HL-60 (cell line): Measurements from ENCODE around the gene MORN4.

Source experiments
- GABPA ChIP-seq: IDR thresholded peaks from 2 replicates; pipeline ENCODE4 v1.6.1; 2012; ENCODE audit warnings: low read depth
- POLR2AphosphoS5 ChIP-seq: IDR thresholded peaks from 2 replicates; pipeline ENCODE4 v1.6.1; 2012; ENCODE audit warnings: low read depth
- TF ChIP-seq, protein P1 (sequence below): IDR thresholded peaks from one replicate; pipeline ENCODE4 v1.5.1; 2011; ENCODE audit warnings: low read length, control low read depth, inconsistent platforms; ENCODE audit not compliant: insufficient read depth
- TF ChIP-seq, protein P2 (sequence below): IDR thresholded peaks from 2 replicates; pipeline ENCODE4 v1.6.1; 2012; ENCODE audit warnings: low read depth; ENCODE audit not compliant: insufficient replicate concordance

DNA sequence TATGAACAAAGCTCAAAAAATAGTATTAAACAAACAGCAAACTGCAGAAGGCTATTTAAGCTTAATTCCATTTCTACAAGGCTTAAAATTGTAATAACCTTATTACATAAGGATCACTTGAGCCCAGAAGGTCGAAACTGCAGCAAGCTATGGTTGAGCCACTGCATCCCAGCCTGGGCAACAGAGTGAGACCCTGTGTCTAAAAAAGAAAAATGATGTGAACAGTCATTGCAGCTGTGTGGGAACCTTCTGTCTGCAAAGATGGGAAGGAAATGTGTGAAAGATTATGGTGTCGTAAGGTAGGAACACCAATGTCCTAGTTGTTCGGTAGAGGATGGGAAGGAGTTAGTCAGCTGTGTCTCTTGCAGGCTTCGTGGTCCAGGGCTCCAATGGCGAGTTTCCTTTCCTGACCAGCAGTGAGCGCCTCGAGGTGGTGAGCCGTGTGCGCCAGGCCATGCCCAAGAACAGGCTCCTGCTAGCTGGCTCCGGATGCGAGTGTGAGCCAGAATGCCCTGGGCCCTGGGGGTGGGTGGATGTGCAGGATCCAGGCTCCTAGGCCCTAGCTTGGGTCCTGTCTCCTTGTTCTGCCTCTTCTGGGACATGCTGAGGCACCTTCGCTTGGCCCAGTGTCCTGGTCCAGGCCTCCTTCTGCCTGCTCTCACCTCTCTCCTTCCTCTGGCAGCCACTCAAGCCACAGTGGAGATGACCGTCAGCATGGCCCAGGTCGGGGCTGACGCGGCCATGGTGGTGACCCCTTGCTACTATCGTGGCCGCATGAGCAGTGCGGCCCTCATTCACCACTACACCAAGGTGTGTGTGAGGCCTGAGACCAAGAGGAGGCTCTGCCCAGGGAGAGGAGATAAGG is 34.7 kb downstream of the MORN4 start:
- TF ChIP-seq, protein P1, sequence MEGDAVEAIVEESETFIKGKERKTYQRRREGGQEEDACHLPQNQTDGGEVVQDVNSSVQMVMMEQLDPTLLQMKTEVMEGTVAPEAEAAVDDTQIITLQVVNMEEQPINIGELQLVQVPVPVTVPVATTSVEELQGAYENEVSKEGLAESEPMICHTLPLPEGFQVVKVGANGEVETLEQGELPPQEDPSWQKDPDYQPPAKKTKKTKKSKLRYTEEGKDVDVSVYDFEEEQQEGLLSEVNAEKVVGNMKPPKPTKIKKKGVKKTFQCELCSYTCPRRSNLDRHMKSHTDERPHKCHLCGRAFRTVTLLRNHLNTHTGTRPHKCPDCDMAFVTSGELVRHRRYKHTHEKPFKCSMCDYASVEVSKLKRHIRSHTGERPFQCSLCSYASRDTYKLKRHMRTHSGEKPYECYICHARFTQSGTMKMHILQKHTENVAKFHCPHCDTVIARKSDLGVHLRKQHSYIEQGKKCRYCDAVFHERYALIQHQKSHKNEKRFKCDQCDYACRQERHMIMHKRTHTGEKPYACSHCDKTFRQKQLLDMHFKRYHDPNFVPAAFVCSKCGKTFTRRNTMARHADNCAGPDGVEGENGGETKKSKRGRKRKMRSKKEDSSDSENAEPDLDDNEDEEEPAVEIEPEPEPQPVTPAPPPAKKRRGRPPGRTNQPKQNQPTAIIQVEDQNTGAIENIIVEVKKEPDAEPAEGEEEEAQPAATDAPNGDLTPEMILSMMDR, result no peak
- TF ChIP-seq, protein P2, sequence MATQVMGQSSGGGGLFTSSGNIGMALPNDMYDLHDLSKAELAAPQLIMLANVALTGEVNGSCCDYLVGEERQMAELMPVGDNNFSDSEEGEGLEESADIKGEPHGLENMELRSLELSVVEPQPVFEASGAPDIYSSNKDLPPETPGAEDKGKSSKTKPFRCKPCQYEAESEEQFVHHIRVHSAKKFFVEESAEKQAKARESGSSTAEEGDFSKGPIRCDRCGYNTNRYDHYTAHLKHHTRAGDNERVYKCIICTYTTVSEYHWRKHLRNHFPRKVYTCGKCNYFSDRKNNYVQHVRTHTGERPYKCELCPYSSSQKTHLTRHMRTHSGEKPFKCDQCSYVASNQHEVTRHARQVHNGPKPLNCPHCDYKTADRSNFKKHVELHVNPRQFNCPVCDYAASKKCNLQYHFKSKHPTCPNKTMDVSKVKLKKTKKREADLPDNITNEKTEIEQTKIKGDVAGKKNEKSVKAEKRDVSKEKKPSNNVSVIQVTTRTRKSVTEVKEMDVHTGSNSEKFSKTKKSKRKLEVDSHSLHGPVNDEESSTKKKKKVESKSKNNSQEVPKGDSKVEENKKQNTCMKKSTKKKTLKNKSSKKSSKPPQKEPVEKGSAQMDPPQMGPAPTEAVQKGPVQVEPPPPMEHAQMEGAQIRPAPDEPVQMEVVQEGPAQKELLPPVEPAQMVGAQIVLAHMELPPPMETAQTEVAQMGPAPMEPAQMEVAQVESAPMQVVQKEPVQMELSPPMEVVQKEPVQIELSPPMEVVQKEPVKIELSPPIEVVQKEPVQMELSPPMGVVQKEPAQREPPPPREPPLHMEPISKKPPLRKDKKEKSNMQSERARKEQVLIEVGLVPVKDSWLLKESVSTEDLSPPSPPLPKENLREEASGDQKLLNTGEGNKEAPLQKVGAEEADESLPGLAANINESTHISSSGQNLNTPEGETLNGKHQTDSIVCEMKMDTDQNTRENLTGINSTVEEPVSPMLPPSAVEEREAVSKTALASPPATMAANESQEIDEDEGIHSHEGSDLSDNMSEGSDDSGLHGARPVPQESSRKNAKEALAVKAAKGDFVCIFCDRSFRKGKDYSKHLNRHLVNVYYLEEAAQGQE, result no peak
- TF ChIP-seq POLR2AphosphoS5, result no peak
- TF ChIP-seq GABPA, result no peak
